Stomach (tissue), 4 donors: ENCODE results near the gene HMGCL.
"Not testable (repeated sequence)": the region's sequence is repeated elsewhere in the genome, so short reads cannot be mapped to it uniquely, and the experiment has no call there.

Source experiments
- CTCF ChIP-seq, 7 experiments: fragments of 450-650 bp in 4 of 7; fragments of 200-600 bp in 3 of 7; sonication (generic) in 3 of 7; IDR thresholded peaks; one replicate each; pipeline ENCODE4 v1.5.1; 2016 to 2019; ENCODE audit warnings: antibody characterized with exemption in 7 of 7, control low read depth in 2 of 7, mild to moderate bottlenecking in 1 of 7
- EP300 ChIP-seq: sonication (generic); formaldehyde crosslinking; IDR thresholded peaks from one replicate; pipeline ENCODE4 v1.6.1; 2017; ENCODE audit warnings: antibody characterized with exemption

GRCh38 chr1:23802809-23803342 is 22.4 kb downstream of the HMGCL start:
- not testable (repeated sequence) for TF ChIP-seq CTCF (IDR thresholded peaks at IDR 0.05); EP300
